Neural crest cell (in vitro differentiated cells): Measurements from ENCODE around the gene CDH23. TPM values are rescaled to one million over a fixed set of nuclear protein-coding genes. Genes with fewer than 3 reads are reported as not detected.
A peak's percentile ranks its signal among the peaks of the same experiment; 100 is the strongest.

Source experiments
- DNase-seq: peaks from one replicate; pipeline ENCODE4 v3.0.0; 2021; ENCODE audit warnings: low read depth, mixed read lengths, low spot score
- H3K27ac Mint-ChIP-seq: one replicate; pipeline ENCODE4 v1.8.0; 2021; ENCODE audit warnings: mild to moderate bottlenecking, mixed read lengths; ENCODE audit not compliant: unreplicated experiment
- H3K27me3 Mint-ChIP-seq: 2 replicates; pipeline ENCODE4 v1.8.0; 2021; ENCODE audit warnings: low read depth, mild to moderate bottlenecking, mixed read lengths
- H3K36me3 Mint-ChIP-seq: 2 replicates; pipeline ENCODE4 v1.8.0; 2021; ENCODE audit warnings: low read depth, mild to moderate bottlenecking, mixed read lengths
- H3K4me1 Mint-ChIP-seq: 2 replicates; pipeline ENCODE4 v1.8.0; 2021; ENCODE audit warnings: mixed read lengths
- H3K4me3 Mint-ChIP-seq: one replicate; pipeline ENCODE4 v1.8.0; 2021; ENCODE audit warnings: mild to moderate bottlenecking, mixed read lengths
- H3K9me3 Mint-ChIP-seq: 2 replicates; pipeline ENCODE4 v1.8.0; 2021; ENCODE audit warnings: mixed read lengths
- CTCF ChIP-seq: fragments of 200-600 bp; sonication (generic); conservative IDR thresholded peaks from 2 replicates; pipeline ENCODE4 v1.5.0; 2021; ENCODE audit warnings: antibody characterized with exemption, mild to moderate bottlenecking
- total RNA-seq: library from RNA; stranded (reverse); gene quantifications from 2 replicates; pipeline ENCODE4 v1.2.1, GENCODE V29; 2021

The CDH23 gene
- total RNA-seq, 1 donor from 2014 or later, result 2.6 TPM

- Mint-ChIP-seq H3K27ac (peak overlapping the region; percentile 51), H3K27me3 (peaks cover 2% of the 10 kb centered on the region), H3K9me3 (no peaks in the 10 kb centered on the region), H3K4me3 (no peak overlapping the region), H3K4me1 (peaks cover 52% of the 10 kb centered on the region), H3K36me3 (no peaks in the 10 kb centered on the region)
- TF ChIP-seq CTCF, result no peak
- DNase-seq, result no peak
Observed at GRCh38 chr10:71631007-71631861, 234.5 kb downstream of the CDH23 start.

DNA sequence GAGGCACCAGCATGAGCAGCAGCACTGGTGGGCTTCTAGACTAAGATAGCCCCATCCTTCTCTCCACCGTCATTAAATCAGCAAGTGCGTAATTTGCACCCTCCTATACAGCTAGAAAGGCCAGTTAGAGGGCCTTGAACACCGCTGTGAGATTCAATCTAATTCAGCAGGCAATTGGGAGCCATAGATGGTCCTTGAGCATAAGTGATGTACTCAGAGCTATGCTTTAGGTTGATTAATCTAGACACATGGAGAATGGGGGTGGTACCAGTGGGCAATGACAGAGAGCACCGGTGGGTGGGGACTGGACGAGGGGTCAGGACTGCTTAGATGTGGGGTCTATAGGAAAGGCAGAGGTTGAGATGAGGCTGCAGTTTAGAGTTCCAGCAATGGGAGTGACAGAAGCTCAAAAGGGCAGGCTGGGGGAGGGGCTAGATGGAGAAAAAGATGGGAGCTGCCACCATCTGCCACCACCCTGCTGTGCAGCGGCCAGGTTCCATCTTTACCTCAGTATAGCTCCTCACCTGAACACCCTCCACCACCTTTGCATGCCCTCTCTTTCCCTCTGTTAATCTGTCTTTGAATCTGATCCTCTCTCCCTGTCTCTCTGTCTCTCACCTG is 235.6 kb downstream of the CDH23 start:
- TF ChIP-seq CTCF, result no peak
- DNase-seq, result no peak
- peaks cover 52% of the 10 kb centered on the region for H3K4me1 Mint-ChIP-seq
- H3K4me3 Mint-ChIP-seq, result no peak overlapping the region
- peaks cover 2% of the 10 kb centered on the region for H3K27me3 Mint-ChIP-seq
- H3K9me3 Mint-ChIP-seq, result no peaks in the 10 kb centered on the region
- no peak overlapping the region for H3K27ac Mint-ChIP-seq
- H3K36me3 Mint-ChIP-seq, result no peaks in the 10 kb centered on the region

GRCh38 chr10:71632896-71633600 is 236.3 kb downstream of the CDH23 start:
- DNase-seq, result no peak
- TF ChIP-seq CTCF, result no peak
- peaks cover 56% of the 10 kb centered on the region for H3K4me1 Mint-ChIP-seq
- H3K27ac Mint-ChIP-seq, result no peak overlapping the region
- no peaks in the 10 kb centered on the region for H3K27me3 Mint-ChIP-seq
- no peak overlapping the region for H3K4me3 Mint-ChIP-seq
- H3K36me3 Mint-ChIP-seq, result no peaks in the 10 kb centered on the region
- H3K9me3 Mint-ChIP-seq, result no peaks in the 10 kb centered on the region

DNA sequence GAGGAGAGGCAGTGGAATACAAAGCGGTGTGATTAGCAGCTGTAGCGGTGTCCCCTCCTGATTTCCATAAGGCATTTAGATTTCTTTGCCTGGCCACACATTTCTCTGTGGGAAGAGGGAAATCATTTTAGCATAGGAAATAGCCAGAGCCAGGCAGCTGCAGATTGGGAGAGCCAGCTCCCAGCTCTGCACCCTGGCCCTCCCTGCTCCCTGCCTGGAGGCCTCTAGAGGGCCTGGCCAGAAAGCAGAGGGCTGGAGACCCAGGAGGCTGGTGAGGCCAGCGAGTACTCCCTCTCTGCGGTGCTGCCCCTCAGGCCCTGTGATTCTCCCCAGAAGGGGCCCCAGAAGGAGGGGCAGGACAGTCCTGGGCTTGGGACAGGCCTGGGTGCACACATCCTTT is 237.2 kb downstream of the CDH23 start:
- no peak overlapping the region for H3K4me3 Mint-ChIP-seq
- no peaks in the 10 kb centered on the region for H3K9me3 Mint-ChIP-seq
- H3K36me3 Mint-ChIP-seq, result no peaks in the 10 kb centered on the region
- H3K4me1 Mint-ChIP-seq, result peaks cover 58% of the 10 kb centered on the region
- H3K27me3 Mint-ChIP-seq, result no peaks in the 10 kb centered on the region
- DNase-seq, result no peak
- H3K27ac Mint-ChIP-seq, result no peak overlapping the region
- no peak for TF ChIP-seq CTCF

- no peaks in the 10 kb centered on the region for H3K9me3 Mint-ChIP-seq
- DNase-seq, result no peak
- TF ChIP-seq CTCF, result no peak
- H3K4me3 Mint-ChIP-seq, result no peak overlapping the region
- H3K27me3 Mint-ChIP-seq, result no peaks in the 10 kb centered on the region
- H3K27ac Mint-ChIP-seq, result no peak overlapping the region
- no peaks in the 10 kb centered on the region for H3K36me3 Mint-ChIP-seq
- peaks cover 50% of the 10 kb centered on the region for H3K4me1 Mint-ChIP-seq
Observed at GRCh38 chr10:71634531-71635164, 237.9 kb downstream of the CDH23 start.
